HepG2 (cell line): ENCODE measurements around the gene PLS1. TPM values are rescaled to one million over a fixed set of nuclear protein-coding genes. Genes with fewer than 3 reads are reported as not detected.
A peak's percentile ranks its signal among the peaks of the same experiment; 100 is the strongest.

Experiments used
- E2F2 ChIP-seq: sonication (generic); formaldehyde crosslinking; IDR thresholded peaks from 2 replicates; pipeline ENCODE4 v1.4.0; 2020; ENCODE audit warnings: missing genetic modification reagents, borderline replicate concordance
- FOXA1 ChIP-seq, 2 experiments: fragments of 450-650 bp in 1 of 2; sonication (generic) in 1 of 2; formaldehyde crosslinking in 1 of 2; IDR thresholded peaks; 2 replicates each; pipeline versions ENCODE4 v1.4.0 to v1.6.1; 2016 to 2020; ENCODE audit warnings: missing genetic modification reagents in 1 of 2
- HMGXB3 ChIP-seq: sonication (generic); formaldehyde crosslinking; IDR thresholded peaks from 2 replicates; pipeline ENCODE4 v1.4.0; 2020; ENCODE audit warnings: missing genetic modification reagents, borderline replicate concordance
- SP5 ChIP-seq: IDR thresholded peaks from 2 replicates; pipeline ENCODE4 v1.6.1; 2016; ENCODE audit warnings: low read depth, borderline replicate concordance
- TBX3 ChIP-seq: fragments of 450-650 bp; IDR thresholded peaks from 2 replicates; pipeline ENCODE4 v1.6.1; 2017; ENCODE audit warnings: antibody characterized with exemption, mild to moderate bottlenecking, inconsistent platforms, borderline replicate concordance
- ZBTB42 ChIP-seq: sonication (generic); formaldehyde crosslinking; IDR thresholded peaks from 2 replicates; pipeline ENCODE4 v1.5.0; 2020; ENCODE audit warnings: mild to moderate bottlenecking, missing genetic modification reagents
- ZC3H4 ChIP-seq: sonication (generic); formaldehyde crosslinking; IDR thresholded peaks from 2 replicates; pipeline ENCODE4 v1.4.0; 2020; ENCODE audit warnings: missing genetic modification reagents, borderline replicate concordance
- ZNF20 ChIP-seq: sonication (generic); formaldehyde crosslinking; IDR thresholded peaks from 2 replicates; pipeline ENCODE4 v1.4.0; 2020; ENCODE audit warnings: mild to moderate bottlenecking, moderate library complexity, missing genetic modification reagents
- ZNF234 ChIP-seq: sonication (generic); formaldehyde crosslinking; conservative IDR thresholded peaks from 2 replicates; pipeline ENCODE4 v1.5.1; 2020; ENCODE audit warnings: mild to moderate bottlenecking, missing genetic modification reagents
- ZNF292 ChIP-seq: sonication (generic); formaldehyde crosslinking; IDR thresholded peaks from 2 replicates; pipeline ENCODE4 v1.8.1; 2022; ENCODE audit warnings: mild to moderate bottlenecking, low read depth, missing genetic modification reagents, borderline replicate concordance
- ZNF430 ChIP-seq: sonication (generic); formaldehyde crosslinking; IDR thresholded peaks from 2 replicates; pipeline ENCODE4 v1.9.0; 2021; ENCODE audit warnings: mild to moderate bottlenecking, missing genetic modification reagents
- ZNF580 ChIP-seq: IDR thresholded peaks from 2 replicates; pipeline ENCODE4 v1.6.1; 2016; ENCODE audit warnings: low read depth, borderline replicate concordance
- ZNF839 ChIP-seq: sonication (generic); formaldehyde crosslinking; IDR thresholded peaks from 2 replicates; pipeline ENCODE4 v1.4.0; 2020; ENCODE audit warnings: missing genetic modification reagents, mild to moderate bottlenecking, borderline replicate concordance
- ZSCAN25 ChIP-seq: sonication (generic); formaldehyde crosslinking; IDR thresholded peaks from 2 replicates; pipeline ENCODE4 v1.8.0; 2022; ENCODE audit warnings: mild to moderate bottlenecking, missing genetic modification reagents
- polyA plus RNA-seq, 8 experiments: library from polyadenylated mRNA; depleted of rRNA in 3 of 8; stranded (reverse) in 7 of 8; unstranded in 1 of 8; fragments of >200 nt; fragmentation: Illumina TruSeq in 4 of 8; extraction: Trizol in 4 of 8; gene quantifications; 2 replicates each; pipeline versions ENCODE4 v1.2.1 to v1.2.3, GENCODE V29; 2011 to 2016; ENCODE audit warnings: low read depth in 4 of 8, missing spikeins in 1 of 8, mixed read lengths in 1 of 8; ENCODE audit not compliant: insufficient read depth in 1 of 8
- total RNA-seq, 5 experiments: library from RNA; depleted of rRNA; stranded (reverse); fragments of >200 nt; fragmentation: Illumina TruSeq; extraction: Trizol; gene quantifications; 2 replicates each; pipeline ENCODE4 v1.2.3, GENCODE V29; 2016; ENCODE audit warnings: low read depth in 1 of 5

PLS1 gene
- total and polyA plus RNA-seq, 2 of the 13 experiments (the other 11 are each of a cell fraction or from before 2014, with no cell fraction given), result 11.2 to 21.1 TPM

- TF ChIP-seq HMGXB3 (CRISPR knock-in tag) (peak; percentile 90), ZNF839 (CRISPR knock-in tag) (0 out of 2 replicates have a peak, but pooled peaks have one; percentile 77), FOXA1 (IDR thresholded peaks at IDR 0.05) (no peak), FOXA1 (CRISPR knock-in tag; IDR thresholded peaks at IDR 0.05) (peak; percentile 47; the same call in 1 of the 2 replicates), ZNF430 (peak; percentile 96), ZNF20 (CRISPR knock-in tag) (peak; percentile 44; the same call in 1 of the 2 replicates), E2F2 (CRISPR knock-in tag) (0 out of 2 replicates have a peak, but pooled peaks have one; percentile 25), ZBTB42 (0 out of 2 replicates have a peak, but pooled peaks have one; percentile 58), ZNF580 (CRISPR knock-in tag) (peak; percentile 97), TBX3 (no peak), ZC3H4 (CRISPR knock-in tag) (no peak), ZSCAN25 (peak; percentile 76), SP5 (CRISPR knock-in tag) (peak; percentile 94), ZNF292 (CRISPR knock-in tag) (peak; percentile 98), ZNF234 (CRISPR knock-in tag) (peak; percentile 80; the same call in 1 of the 2 replicates)
Measured at GRCh38 chr3:142578329-142579223, 17.6 kb upstream of the PLS1 start, which contains the start of gene ATR (continued).
